NCI-H146 treated with DMSO at 0.1 percent for 48 hours (cell line): ENCODE results near the gene ITLN1.
A peak's percentile ranks its signal among the peaks of the same experiment; 100 is the strongest.

Experiments used
- DNase-seq: peaks from one replicate; lab custom pipeline; 2025; ENCODE audit not compliant: unreplicated experiment; lab: John Stamatoyannopoulos, UW

ITLN1 gene

GRCh38 chr1:160858507-160858906 is 26.5 kb downstream of the ITLN1 start:
- no peak for DNase-seq

DNA sequence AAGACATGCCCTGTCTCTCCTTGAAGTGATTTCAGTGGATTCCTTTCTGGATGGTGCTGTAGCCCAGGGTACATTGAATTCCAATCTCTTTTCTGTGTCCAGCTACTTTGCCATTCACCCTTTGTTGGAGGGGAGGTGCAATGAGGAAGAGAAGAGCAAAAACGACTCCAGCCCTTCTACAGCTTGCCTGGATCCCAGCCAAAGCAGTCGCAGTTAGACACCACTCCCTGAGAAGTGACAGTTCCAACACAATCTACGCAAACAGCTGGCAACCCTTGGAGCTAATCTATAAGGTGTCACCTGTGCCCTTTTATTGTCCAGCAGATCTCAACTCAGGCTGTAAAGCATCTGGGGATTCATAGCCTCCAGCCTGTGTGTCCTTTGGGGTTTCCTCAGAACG is 26.9 kb downstream of the ITLN1 start:
- DNase-seq = no peak

GRCh38 chr1:160855181-160855981 is 29.6 kb downstream of the ITLN1 start:
- DNase-seq = no peak

GRCh38 chr1:160853754-160854153 is 31.2 kb downstream of the ITLN1 start:
- no peak for DNase-seq

GRCh38 chr1:160853014-160853413 is 32.0 kb downstream of the ITLN1 start:
- no peak for DNase-seq

DNA sequence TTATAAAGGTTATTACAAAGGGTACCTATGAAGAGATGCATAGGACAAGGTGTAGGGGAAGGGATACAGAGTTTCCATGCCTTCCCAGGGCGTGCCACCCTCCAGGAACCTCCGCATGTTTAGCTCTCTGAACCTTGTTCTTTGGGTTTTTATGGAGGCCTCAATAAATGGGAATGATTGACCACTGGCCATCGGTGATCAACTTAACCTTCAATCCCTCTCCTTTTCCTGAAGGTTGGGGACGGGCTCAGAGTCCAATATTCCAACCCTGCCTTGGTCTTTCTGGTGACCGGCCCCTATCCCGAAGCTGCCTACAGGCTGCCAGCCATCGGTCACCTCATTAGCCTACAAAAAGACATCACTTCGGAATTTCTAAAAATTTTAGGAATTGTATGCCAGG is 34.0 kb downstream of the ITLN1 start:
- DNase-seq = no peak

DNA sequence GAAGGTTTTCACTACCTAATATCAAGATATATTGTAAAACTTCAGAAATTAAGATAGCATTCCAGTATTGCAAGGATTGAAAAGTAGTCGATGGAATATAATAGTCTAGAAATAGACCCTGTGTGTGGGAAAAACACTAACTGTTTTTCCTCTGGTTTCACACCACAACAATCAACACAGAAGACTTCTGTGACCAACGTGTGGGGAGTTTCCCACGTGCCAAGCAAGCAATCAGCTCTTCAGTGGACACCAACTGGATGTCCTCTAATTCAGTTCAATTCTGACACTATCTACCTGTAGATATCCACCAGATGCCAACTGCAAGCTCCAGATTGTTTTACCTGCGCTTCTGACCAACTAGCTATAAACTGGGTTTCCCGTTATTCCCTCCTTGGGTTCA is 34.4 kb downstream of the ITLN1 start:
- DNase-seq = no peak

GRCh38 chr1:160846281-160846680 is 38.7 kb downstream of the ITLN1 start:
- DNase-seq = no peak

DNA sequence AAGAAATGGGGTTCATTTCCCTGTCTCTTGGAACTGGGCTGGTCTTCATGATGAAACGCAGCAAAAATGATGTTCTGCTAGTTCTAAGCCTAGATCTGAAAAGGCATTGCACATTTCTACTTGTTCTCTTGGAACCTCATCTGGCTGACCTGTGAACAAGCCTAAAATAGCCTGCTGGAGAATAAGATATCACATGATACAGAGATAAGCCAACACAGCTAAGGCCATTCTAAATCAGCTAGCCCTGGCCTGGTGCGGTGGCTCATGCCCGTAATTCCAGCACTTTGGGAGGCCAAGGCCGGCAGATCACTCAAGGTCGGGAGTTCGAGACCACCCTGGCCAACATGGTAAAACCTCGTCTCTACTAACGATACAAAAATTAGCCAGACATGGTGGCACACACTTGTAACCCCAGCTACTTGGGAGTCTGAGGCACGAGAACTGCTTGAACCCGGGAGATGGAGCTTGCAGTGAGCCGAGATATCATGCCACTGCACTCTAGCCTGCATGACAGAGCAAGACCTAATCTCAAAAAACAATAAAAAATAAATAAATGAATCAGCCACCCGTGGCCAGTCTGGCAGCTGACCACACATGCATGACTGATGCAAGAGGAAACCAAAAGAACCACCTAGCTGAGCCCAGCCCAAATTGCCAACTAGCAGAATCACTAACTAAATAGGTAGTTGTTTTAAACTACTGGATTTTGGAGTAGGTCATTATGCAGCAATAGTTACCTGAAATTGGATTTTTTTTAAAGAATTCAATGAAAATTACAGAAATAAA is 40.3 kb downstream of the ITLN1 start:
- DNase-seq = no peak

- no peak for DNase-seq
Observed at GRCh38 chr1:160841079-160841478, 43.9 kb downstream of the ITLN1 start.

DNA sequence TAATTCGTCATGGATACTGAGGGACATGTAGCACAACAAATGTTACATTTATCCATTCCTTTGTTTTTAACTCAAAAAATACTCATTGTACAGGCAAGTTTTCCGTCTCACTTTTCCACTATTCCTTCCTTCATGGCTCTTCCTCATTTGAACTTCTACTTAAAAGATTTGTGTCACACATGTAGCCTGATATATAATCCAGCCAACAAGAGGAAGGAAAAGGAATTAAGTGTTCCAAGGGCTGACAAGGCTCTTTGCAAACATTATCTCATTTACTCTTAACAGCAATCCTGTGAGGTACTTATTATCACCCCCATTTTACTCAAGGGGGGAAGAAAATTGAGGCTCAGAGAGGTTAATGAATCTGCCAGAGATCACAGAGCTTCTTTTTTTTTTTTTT is 45.2 kb downstream of the ITLN1 start:
- no peak for DNase-seq

- no peak for DNase-seq
Observed at GRCh38 chr1:160838888-160839287, 46.1 kb downstream of the ITLN1 start.

DNA sequence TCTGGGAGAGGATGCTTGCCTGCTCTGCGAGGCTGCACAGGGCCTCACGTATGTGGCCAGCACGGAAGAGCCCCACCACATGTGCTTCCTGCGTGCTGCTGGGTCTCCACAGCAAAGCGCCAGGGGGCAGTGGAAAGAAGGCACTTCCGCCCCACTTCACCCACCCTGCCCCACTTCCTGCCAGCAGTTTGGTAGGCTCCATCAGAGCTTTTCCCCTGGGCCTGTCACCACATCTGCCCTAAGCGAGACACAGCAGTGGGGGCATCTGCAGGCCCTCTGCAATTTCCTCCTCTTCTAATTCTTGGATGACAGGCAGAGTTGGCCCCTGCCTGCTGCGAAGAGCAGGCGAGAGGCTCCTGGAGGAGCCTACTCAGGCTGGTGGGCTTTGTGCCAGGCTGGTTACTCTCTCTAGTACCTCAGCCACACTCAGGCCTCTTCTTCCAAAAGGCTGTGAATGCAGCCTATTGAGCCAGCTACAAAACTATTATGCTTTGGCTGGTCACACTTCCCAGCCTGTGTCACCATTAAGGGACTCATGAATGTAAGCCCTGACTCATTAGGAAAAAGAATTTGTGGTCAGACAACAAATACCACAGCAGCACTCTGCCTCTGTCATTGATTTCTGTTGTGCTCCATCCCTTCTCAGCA is 47.3 kb downstream of the ITLN1 start:
- no peak for DNase-seq

GRCh38 chr1:160836981-160837557 is 47.9 kb downstream of the ITLN1 start:
- no peak for DNase-seq

- DNase-seq = no peak
Observed at GRCh38 chr1:160836561-160836960, 48.4 kb downstream of the ITLN1 start.

DNA sequence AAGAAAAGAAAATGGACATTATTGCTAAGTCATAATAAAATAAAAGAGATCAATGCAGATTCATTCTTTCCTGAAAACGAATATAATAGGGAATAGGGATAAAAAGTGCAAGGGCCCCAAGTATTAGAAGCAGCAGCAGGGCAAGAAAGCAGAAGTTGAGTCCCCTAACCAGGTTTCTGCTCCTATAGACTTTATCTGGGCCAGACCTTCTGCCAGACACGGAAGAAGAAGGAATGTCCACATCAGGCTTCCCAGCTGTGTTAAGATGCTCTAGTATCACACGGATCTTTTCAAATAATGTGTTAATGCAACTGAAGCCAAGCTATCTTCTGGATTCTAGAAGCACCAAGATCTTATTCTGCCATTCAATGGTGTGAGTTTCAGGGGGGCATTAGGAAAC is 49.2 kb downstream of the ITLN1 start:
- no peak for DNase-seq

DNA sequence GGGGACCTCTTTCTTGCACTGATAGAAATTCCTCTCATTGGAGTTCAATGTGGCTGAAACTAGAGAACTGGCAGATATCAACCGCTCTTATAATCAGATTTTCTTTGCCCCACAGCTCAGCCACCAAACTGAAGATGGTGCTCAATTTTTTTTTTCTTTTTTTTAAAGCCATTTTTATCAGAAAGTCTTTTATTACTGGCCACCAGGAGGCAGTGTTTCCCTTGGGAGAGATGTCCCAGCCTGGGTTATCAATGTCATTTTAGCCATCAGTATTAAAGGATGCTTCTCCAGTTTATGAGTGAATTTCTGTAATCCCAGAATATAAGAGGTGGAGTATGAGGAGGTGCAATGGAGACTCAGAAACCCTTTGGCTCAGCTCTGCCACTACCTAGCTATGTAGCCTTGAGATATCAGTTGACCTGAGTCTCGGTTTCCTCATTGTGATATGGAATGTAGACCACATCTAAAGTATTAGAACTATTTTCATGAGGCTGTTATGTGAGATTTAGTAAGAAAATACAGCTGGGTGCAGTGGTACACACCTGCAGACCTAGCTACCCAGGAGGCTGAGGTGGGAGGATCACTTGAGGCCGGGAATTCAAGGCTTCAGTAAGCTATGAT is 49.9 kb downstream of the ITLN1 start:
- DNase-seq = peak; percentile 9

GRCh38 chr1:160830321-160831153 is 54.4 kb downstream of the ITLN1 start:
- DNase-seq = no peak

DNA sequence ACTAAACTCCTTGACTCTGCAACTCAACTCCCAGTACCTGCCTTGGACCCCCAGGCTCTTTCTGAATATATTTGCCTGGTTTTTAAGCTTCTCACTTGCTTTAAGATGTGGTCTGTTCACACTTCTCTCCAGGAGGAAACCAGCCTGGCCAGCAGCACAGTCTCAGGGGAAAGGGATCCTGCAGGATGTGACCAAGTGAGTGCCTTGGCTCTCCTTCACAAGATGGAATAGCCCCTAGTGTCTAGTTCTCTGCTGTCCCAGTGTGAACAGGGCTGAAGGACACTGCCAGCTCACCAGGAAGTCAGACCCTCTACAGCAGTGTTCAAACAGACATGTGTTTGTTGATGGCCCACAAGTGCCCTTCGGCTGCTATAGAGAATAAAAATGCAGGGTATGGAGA is 55.2 kb downstream of the ITLN1 start:
- no peak for DNase-seq

GRCh38 chr1:160827418-160827817 is 57.6 kb downstream of the ITLN1 start:
- no peak for DNase-seq
